ENCODE results near the gene LRIT2.

LRIT2 gene

GRCh38 chr10:84212014-84212413, 13.3 kb downstream of the LRIT2 start:
- Histone ChIP-seq H2BK120ac (ENCODE audit: low read depth, low read length) (no peak overlapping the region), H3K14ac (ENCODE audit: low read length in 2 of 2) (no peak overlapping the region), H3K27me3 (ENCODE audit: control insufficient read depth in 1 of 2, insufficient read depth in 1 of 2, low read length in 2 of 2) (peaks cover 0 to 52% of the 10 kb centered on the region in 2 experiments), H3K23ac (ENCODE audit: low read length in 2 of 2) (no peak overlapping the region), H3K36me3 (ENCODE audit: control insufficient read depth in 1 of 2, insufficient read depth in 2 of 2, low read depth in 1 of 2, low read length in 2 of 2) (no peaks in the 10 kb centered on the region), H3K4me2 (ENCODE audit: low read length, poor library complexity, severe bottlenecking) (no peak overlapping the region), H3K18ac (ENCODE audit: low read depth in 1 of 2, low read length in 2 of 2) (no peak overlapping the region), H2BK15ac (ENCODE audit: low read depth, poor library complexity, severe bottlenecking) (no peak overlapping the region), H2BK12ac (ENCODE audit: low read length in 2 of 2) (no peak overlapping the region), H2AFZ (ENCODE audit: low read depth, low read length) (no peak overlapping the region), H2AK5ac (ENCODE audit: low read length, severe bottlenecking) (no peak overlapping the region), H4K91ac (ENCODE audit: low read length) (no peak overlapping the region), H3K79me1 (replicated peaks; ENCODE audit: low read length, poor library complexity, severe bottlenecking) (no peaks in the 10 kb centered on the region), H4K8ac (ENCODE audit: low read length) (no peak overlapping the region), H3K9me3 (ENCODE audit: control insufficient read depth, low read length) (no peaks in the 10 kb centered on the region), H3K27ac (ENCODE audit: low read length, poor library complexity, severe bottlenecking) (no peak overlapping the region), H3K9ac (ENCODE audit: low read length) (no peak overlapping the region), H2BK5ac (ENCODE audit: low read depth, low read length, poor library complexity, severe bottlenecking) (no peak overlapping the region), H3K4me3 (ENCODE audit: insufficient read depth in 1 of 2, low read depth in 1 of 2, low read length in 2 of 2) (no peak overlapping the region), H3K4ac (ENCODE audit: low read depth in 1 of 2, low read length in 2 of 2) (no peak overlapping the region), H3K4me1 (ENCODE audit: control insufficient read depth, insufficient read depth, low read depth, low read length) (no peaks in the 10 kb centered on the region)
- no peak for DNase-seq
- 68% methylated on average over 4 of the region's 5 CpGs for WGBS

GRCh38 chr10:84211566-84211965, 13.8 kb downstream of the LRIT2 start:
- DNase-seq, result no peak
- H3K9ac ChIP-seq (ENCODE audit: low read length), result no peak overlapping the region
- H3K23ac ChIP-seq (ENCODE audit: low read length in 2 of 2), result no peak overlapping the region
- H3K79me1 ChIP-seq (replicated peaks; ENCODE audit: low read length, poor library complexity, severe bottlenecking), result no peaks in the 10 kb centered on the region
- no peak overlapping the region for H2BK12ac ChIP-seq (ENCODE audit: low read length in 2 of 2)
- no peaks in the 10 kb centered on the region for H3K36me3 ChIP-seq (ENCODE audit: control insufficient read depth in 1 of 2, insufficient read depth in 2 of 2, low read depth in 1 of 2, low read length in 2 of 2)
- H3K14ac ChIP-seq (ENCODE audit: low read length in 2 of 2), result no peak overlapping the region
- no peak overlapping the region for H4K8ac ChIP-seq (ENCODE audit: low read length)
- H2AK5ac ChIP-seq (ENCODE audit: low read length, severe bottlenecking), result no peak overlapping the region
- H2BK5ac ChIP-seq (ENCODE audit: low read depth, low read length, poor library complexity, severe bottlenecking), result no peak overlapping the region
- H2BK120ac ChIP-seq (ENCODE audit: low read depth, low read length), result no peak overlapping the region
- no peaks in the 10 kb centered on the region for H3K9me3 ChIP-seq (ENCODE audit: control insufficient read depth, low read length)
- H3K4me3 ChIP-seq (ENCODE audit: insufficient read depth in 1 of 2, low read depth in 1 of 2, low read length in 2 of 2), result no peak overlapping the region
- no peak overlapping the region for H4K91ac ChIP-seq (ENCODE audit: low read length)
- no peak overlapping the region for H3K4ac ChIP-seq (ENCODE audit: low read depth in 1 of 2, low read length in 2 of 2)
- WGBS, result 78% methylated on average over 2 of the region's 2 CpGs
- H3K27ac ChIP-seq (ENCODE audit: low read length, poor library complexity, severe bottlenecking), result no peak overlapping the region
- no peak overlapping the region for H3K4me2 ChIP-seq (ENCODE audit: low read length, poor library complexity, severe bottlenecking)
- peaks cover 0 to 56% of the 10 kb centered on the region in 2 experiments for H3K27me3 ChIP-seq (ENCODE audit: control insufficient read depth in 1 of 2, insufficient read depth in 1 of 2, low read length in 2 of 2)
- no peak overlapping the region for H3K18ac ChIP-seq (ENCODE audit: low read depth in 1 of 2, low read length in 2 of 2)
- H2BK15ac ChIP-seq (ENCODE audit: low read depth, poor library complexity, severe bottlenecking), result no peak overlapping the region
- no peak overlapping the region for H2AFZ ChIP-seq (ENCODE audit: low read depth, low read length)
- H3K4me1 ChIP-seq (ENCODE audit: control insufficient read depth, insufficient read depth, low read depth, low read length), result no peaks in the 10 kb centered on the region

- no peak for DNase-seq
- Histone ChIP-seq H3K18ac (ENCODE audit: low read depth in 1 of 2, low read length in 2 of 2) (no peak overlapping the region), H2BK12ac (ENCODE audit: low read length in 2 of 2) (no peak overlapping the region), H3K27ac (ENCODE audit: low read length, poor library complexity, severe bottlenecking) (no peak overlapping the region), H3K4ac (ENCODE audit: low read depth in 1 of 2, low read length in 2 of 2) (no peak overlapping the region), H3K36me3 (ENCODE audit: control insufficient read depth in 1 of 2, insufficient read depth in 2 of 2, low read depth in 1 of 2, low read length in 2 of 2) (no peaks in the 10 kb centered on the region), H3K9ac (ENCODE audit: low read length) (no peak overlapping the region), H2BK15ac (ENCODE audit: low read depth, poor library complexity, severe bottlenecking) (no peak overlapping the region), H3K4me1 (ENCODE audit: control insufficient read depth, insufficient read depth, low read depth, low read length) (no peaks in the 10 kb centered on the region), H3K4me3 (ENCODE audit: insufficient read depth in 1 of 2, low read depth in 1 of 2, low read length in 2 of 2) (no peak overlapping the region), H3K14ac (ENCODE audit: low read length in 2 of 2) (no peak overlapping the region), H2BK5ac (ENCODE audit: low read depth, low read length, poor library complexity, severe bottlenecking) (no peak overlapping the region), H2AFZ (ENCODE audit: low read depth, low read length) (no peak overlapping the region), H3K79me1 (replicated peaks; ENCODE audit: low read length, poor library complexity, severe bottlenecking) (no peaks in the 10 kb centered on the region), H3K23ac (ENCODE audit: low read length in 2 of 2) (no peak overlapping the region), H3K27me3 (ENCODE audit: control insufficient read depth in 1 of 2, insufficient read depth in 1 of 2, low read length in 2 of 2) (peaks cover 0 to 43% of the 10 kb centered on the region in 2 experiments), H2AK5ac (ENCODE audit: low read length, severe bottlenecking) (no peak overlapping the region), H3K4me2 (ENCODE audit: low read length, poor library complexity, severe bottlenecking) (no peak overlapping the region), H2BK120ac (ENCODE audit: low read depth, low read length) (no peak overlapping the region), H3K9me3 (ENCODE audit: control insufficient read depth, low read length) (no peaks in the 10 kb centered on the region), H4K91ac (ENCODE audit: low read length) (no peak overlapping the region), H4K8ac (ENCODE audit: low read length) (no peak overlapping the region)
- WGBS, result 92% methylated on average over 10 of the region's 10 CpGs
Measured at GRCh38 chr10:84208023-84208422, 17.3 kb downstream of the LRIT2 start.

- Histone ChIP-seq H3K36me3 (ENCODE audit: control insufficient read depth in 1 of 2, insufficient read depth in 2 of 2, low read depth in 1 of 2, low read length in 2 of 2) (no peaks in the 10 kb centered on the region), H3K9ac (ENCODE audit: low read length) (no peak overlapping the region), H2AFZ (ENCODE audit: low read depth, low read length) (no peak overlapping the region), H4K91ac (ENCODE audit: low read length) (no peak overlapping the region), H2BK15ac (ENCODE audit: low read depth, poor library complexity, severe bottlenecking) (no peak overlapping the region), H3K4me3 (ENCODE audit: insufficient read depth in 1 of 2, low read depth in 1 of 2, low read length in 2 of 2) (no peak overlapping the region), H3K4me1 (ENCODE audit: control insufficient read depth, insufficient read depth, low read depth, low read length) (no peaks in the 10 kb centered on the region), H3K27me3 (ENCODE audit: control insufficient read depth in 1 of 2, insufficient read depth in 1 of 2, low read length in 2 of 2) (peaks cover 0 to 41% of the 10 kb centered on the region in 2 experiments), H2AK5ac (ENCODE audit: low read length, severe bottlenecking) (no peak overlapping the region), H3K4ac (ENCODE audit: low read depth in 1 of 2, low read length in 2 of 2) (no peak overlapping the region), H3K14ac (ENCODE audit: low read length in 2 of 2) (no peak overlapping the region), H3K27ac (ENCODE audit: low read length, poor library complexity, severe bottlenecking) (no peak overlapping the region), H3K79me1 (replicated peaks; ENCODE audit: low read length, poor library complexity, severe bottlenecking) (no peaks in the 10 kb centered on the region), H2BK120ac (ENCODE audit: low read depth, low read length) (no peak overlapping the region), H3K4me2 (ENCODE audit: low read length, poor library complexity, severe bottlenecking) (no peak overlapping the region), H2BK5ac (ENCODE audit: low read depth, low read length, poor library complexity, severe bottlenecking) (no peak overlapping the region), H4K8ac (ENCODE audit: low read length) (no peak overlapping the region), H3K18ac (ENCODE audit: low read depth in 1 of 2, low read length in 2 of 2) (no peak overlapping the region), H2BK12ac (ENCODE audit: low read length in 2 of 2) (no peak overlapping the region), H3K9me3 (ENCODE audit: control insufficient read depth, low read length) (no peaks in the 10 kb centered on the region), H3K23ac (ENCODE audit: low read length in 2 of 2) (no peak overlapping the region)
- 59% methylated on average over 6 of the region's 6 CpGs for WGBS
- DNase-seq, result no peak
Measured at GRCh38 chr10:84205853-84206525, 19.4 kb downstream of the LRIT2 start.

All from mesenchymal stem cell (in vitro differentiated cells and primary cell).